HT1080 (cell line): ENCODE results near the gene COMP. TPM values are rescaled to one million over a fixed set of nuclear protein-coding genes. Genes with fewer than 3 reads are reported as not detected.

Source experiments
- DNase-seq: peaks from one replicate; pipeline ENCODE4 v3.0.0-alpha.2; 2015; ENCODE audit warnings: low read depth
- total RNA-seq: library from RNA; depleted of rRNA; stranded (reverse); fragments of >200 nt; shearing (Covaris generic); gene quantifications from 2 replicates; pipeline ENCODE4 v1.2.3, GENCODE V29; 2014

COMP gene
- total RNA-seq, 1 experiment from 2014 or later = not detected

DNA sequence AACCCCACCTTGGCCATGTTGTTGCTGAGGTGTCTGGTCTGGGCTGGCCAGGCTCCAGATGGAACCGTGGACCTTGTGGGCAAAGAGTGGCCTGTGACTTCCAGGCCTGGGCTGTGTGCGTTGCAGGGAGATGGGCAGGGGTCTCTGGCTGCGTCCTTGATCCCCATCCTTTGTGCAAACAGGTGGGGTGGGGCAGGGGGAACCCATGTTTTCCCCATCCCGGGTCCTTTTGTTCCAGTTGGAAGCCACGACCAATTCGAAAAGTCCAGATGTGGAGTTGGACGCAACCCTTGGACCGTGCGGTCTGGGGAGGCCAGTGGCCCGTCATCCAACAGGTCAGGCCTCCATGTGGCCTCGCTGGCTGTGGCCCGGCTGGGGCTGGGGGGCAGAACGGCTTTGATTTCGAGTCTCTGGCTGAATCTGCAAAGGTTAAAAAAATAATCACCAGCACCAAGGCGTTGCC is 13.1 kb upstream of the COMP start:
- DNase-seq = no peak

DNA sequence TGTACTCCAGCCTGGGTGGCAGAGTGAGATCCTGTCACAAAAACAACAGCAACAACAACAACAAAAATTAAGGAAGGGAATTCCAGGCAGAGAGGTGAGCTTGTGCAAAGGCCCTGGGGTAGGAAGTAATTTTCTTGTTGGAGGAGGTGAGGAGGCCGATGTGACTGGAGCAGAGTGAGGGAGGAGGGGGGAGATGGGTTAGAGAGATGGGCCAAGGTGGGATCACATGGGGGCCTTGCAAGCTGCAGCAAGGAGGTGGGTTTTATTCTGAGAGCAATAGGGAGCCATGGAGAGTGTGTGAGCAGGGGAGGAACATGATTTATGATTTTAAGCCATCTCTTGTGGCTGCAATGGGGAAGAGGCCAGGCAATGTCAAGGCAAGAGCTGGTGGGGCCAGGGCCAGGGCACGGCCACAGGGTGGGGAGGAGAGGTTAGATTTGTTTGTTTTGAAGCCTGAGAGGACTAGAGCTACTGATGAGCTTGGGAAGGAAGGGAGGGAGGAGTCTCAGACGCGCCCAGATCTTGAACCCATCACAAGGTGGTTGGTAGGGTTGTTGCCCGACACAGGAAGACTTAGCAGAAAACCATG is 12.5 kb upstream of the COMP start:
- DNase-seq = no peak

DNA sequence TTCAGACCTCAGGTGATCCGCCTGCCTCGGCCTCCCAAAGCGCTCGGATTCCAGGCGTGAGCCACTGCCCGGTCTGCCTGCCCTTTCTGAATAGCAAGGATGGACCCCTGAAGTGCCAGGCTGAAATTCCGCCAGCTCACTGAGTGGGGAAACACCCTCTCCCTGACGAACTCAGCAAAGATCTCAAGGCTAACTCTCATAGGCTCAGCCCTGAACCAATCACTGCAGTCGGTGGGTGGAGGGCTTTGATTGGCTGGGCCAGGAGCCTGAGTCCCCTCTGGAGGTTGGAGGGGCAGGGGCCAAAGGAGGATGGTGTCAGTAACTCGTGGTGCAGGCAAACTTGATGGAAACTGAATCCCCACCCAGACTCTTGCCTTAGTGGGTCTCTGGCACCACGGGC is 11.2 kb upstream of the COMP start:
- DNase-seq = no peak

DNA sequence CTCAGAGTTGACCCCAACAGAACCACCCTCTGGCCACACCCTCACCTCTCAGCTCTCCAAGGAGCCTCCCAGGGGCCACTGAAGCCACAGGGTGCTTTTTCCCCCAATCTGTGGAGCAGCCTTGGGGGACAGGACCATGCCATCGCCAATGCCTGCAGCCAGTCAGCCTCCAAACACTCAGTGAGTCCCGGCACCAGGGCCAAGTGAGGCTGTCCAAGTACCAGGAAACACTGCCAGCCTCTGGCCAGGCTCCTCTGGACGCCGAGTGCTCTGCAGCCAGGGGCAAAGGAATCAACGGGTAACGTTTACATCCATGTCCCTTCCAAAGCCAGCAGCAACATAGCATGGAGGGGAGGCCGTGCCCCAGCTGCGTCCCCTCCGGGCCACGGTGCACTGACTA is 9.5 kb upstream of the COMP start:
- DNase-seq = no peak

DNA sequence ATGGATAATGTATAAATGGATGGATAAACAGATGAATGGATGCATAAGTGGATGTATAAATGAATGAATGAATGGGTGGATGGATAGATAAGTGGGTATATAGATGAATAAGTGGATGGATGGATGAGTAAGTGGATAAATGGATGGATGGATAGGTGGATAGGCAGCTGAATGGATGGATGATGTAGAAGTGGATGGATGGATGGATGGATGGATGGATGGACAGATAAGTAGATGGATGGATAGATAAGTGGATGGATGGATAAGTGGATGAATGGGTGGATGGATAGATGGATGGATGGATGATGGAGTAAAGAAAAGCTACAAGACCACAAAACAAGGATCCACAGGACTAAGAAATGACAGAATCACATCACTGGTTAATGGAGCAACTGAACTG is 9.0 kb upstream of the COMP start:
- DNase-seq = no peak

DNA sequence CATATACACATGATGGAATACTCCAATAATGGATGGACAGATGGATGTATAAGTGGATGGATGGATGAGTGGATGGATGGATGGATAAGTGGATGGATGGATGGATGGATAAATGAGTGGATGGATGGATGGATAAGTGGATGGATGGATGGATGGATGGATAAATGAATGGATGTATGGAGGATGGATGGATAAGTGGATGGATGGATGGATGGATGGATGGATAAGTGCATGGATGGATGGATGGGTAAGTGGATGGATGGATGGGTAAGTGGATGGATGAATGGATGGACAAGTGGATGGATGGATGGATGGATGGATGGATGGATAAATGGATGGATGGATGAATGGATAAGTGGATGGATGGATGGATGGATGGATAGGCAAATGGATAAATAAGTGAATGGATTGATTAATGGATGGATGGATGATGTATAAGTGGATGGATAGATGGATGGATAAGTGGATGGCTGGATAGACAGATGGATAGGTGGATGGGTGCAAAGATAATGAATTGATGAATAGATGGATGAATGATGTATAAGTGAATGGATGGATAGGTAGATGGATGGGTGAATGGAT is 8.4 kb upstream of the COMP start:
- no peak for DNase-seq

DNA sequence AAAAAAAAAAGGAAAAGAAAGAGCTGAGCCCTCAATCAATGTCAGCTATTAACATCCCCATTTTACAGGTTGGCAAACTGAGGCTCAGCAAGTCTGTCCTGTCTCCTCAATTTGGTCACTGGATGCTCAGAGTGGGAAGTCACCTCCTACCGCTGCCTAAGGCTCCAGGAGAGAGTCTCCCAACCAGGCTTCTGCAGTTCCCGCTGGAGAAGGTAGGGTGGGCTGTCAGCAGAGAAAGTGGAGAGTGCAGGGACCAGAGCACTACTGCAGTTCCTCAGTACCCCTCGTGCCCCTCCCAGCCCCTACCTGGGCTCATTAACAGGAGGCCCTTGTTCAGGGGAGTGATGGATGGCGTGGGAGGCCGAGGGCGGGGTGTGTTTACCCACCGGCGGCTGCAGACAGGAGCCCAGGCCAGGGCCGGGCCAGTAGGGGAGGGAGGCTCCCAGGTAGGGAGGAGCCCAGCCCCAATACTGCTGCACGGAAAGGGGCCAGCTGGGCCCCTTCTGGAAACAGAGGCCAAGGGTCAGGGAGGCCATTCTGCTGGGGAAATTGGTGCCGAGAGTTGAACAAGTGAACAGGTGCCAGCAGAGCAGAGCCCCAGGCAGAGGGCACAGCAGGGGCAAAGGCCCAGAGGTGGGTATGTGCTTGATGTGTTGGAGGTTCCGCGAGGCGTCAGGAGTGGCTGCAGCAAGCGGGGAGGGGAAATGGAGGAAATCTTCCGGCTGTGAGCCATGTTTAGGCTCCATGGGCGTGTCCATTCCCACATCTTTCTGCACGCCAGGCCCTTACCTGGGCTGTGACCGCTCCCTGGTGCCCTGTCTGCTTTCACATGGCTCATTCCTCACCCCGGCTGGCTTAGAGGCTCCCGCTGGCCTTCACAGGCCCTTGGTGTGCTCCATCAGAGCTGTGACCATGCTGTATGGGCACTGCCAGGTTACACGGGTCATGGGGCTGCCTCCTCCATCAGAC is 7.6 kb upstream of the COMP start:
- no peak for DNase-seq

DNA sequence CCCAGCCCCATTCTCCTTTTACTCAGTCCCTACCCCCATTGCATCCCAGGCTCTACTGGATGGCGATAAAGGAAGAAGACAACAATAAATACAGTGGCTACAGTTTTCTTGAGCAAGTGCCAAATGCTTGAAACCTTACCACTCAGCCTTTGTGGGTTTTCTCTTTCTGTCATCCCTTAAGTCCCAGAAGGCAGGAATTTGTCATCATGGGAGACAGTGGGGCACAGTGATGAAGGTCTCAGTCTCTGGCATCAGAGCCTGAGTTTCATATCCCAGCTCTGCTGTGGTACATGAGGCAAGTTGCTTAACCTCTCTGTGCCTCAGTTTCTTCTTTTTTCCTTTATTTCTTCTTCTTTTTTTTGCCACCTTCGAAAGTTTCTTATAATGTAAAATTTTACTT is 5.1 kb upstream of the COMP start:
- no peak for DNase-seq

DNA sequence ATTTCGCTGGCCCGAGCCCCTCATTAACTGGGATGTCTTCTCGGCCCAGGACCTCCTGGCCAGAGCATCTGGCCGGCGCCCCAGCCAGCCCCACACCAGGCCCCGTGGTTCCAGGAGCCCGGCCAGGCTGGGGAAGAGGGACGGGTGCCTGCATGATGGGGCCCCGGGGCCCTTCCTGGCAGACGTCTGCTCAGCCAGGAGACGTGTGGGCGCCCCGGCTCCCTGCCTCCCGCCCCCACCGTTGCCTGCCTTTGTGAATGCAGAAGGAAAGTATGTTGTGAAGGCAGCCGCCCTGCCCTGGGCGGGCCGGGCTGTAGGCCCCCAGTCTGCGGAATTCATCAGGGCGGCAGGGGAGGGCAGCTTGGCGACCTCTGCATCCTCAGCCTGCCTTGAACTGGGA is 4.4 kb upstream of the COMP start:
- DNase-seq = no peak

DNA sequence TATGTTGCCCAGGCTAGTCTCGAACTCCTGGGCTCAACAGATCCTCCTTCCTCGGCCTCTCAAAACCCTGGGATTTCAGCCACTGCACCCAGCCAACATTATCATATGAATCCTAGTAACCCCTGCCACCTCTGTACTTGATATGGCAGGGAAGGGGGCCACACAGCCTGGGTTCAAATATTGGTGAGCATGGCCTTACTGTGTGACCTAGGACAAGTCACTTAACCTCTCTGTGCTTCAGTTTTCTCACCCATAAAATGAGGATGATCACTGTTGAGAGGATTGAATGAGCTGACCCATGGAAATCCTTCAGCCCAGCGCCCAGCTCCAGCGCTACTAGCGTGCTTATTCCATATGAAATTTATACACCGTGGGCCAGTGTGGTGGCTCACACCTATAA is 3.6 kb upstream of the COMP start:
- DNase-seq = no peak

DNA sequence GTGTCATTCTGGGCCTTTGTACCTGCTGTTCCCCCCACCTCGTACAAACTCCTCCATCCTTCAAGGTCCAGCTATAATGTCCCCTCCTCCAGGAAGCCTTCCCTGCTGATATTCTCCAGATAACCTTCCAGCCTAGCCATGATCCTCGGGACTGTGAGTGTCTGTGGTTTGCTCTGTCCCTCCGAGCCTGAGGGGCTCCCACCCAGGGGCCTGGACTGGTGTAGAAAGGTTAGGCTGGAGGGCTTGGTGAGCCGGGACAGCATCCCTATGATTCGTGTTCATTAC is 2.9 kb upstream of the COMP start:
- no peak for DNase-seq

DNA sequence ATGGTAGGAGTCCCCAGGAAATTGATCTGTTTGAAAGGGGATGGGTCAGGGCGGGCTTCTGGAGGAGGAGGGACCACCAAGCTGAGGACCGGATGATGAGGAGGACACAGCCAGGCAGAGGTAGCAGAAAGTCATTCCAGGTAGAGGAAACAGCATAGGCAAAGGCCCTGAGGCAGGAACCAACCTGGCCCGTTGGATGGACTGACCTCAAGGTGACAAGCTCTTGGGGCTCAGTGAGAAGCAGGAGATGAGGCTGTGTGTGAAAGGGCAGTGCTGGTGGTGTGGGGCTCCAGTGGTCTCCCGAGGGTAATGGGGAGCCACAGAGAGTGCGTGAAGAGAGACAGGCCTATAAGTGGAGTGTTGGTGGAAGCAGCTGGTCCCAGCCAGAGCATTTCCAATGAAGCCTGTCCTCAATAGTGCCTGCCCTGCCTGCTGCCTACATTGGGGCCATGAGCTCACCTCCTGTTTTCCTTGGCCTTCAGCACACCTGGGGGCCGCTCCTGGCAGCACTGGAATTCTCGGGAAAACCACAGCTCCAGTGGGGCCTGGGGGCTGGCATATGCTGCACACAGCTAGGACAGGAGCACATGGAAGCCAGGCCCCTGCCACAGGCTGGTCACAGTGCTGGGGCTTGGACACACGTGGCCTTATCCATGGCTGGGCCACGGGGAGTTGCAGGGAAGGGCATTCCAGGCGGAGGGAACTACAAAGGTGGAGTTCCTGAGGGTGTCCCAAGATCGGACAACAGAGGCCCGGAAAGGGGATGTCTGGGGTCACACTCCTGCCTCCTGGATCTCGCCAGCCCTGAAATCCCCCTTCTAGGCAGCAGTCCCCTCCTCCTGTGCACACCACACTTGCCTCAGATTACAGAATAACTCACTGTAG is 2.3 kb upstream of the COMP start:
- DNase-seq = no peak

DNA sequence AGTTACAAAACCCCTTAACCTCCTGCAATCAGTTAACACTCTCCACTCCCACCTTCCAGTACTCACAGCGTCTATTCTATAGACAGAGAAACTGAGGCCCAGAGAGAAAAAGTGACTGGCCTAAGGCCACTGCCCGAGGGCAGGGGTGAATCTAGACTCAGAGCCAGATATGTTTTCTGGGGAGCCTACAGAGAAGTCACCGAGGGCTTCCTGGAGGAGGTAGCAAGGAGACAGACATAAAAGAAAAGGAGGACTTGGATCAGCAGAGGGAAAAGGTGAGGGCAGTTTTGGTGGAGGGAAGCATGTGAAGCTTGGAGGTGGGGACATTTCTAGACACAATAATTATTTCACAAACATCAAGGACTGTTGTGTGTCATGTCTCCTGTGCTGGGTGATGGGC is 1.6 kb upstream of the COMP start:
- DNase-seq = no peak

DNA sequence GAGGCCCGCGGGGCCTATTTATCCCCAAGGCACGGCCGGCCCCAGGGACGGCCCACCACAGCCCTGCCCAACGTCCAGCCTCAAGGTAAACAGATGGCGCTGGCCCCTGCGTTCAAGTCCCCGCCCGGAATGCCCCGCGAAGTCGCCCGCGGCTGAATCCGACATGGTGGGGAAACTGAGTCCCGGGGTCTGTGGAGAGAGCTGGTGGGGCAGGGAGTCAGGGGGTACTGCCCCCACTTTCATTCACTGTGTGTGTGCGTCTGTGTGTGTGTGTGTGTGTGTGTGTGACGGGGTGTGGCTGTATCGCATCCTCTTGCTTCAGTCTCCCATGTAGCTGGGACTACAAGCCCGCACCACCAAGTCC is 192 bp upstream of the COMP start:
- DNase-seq = no peak

DNA sequence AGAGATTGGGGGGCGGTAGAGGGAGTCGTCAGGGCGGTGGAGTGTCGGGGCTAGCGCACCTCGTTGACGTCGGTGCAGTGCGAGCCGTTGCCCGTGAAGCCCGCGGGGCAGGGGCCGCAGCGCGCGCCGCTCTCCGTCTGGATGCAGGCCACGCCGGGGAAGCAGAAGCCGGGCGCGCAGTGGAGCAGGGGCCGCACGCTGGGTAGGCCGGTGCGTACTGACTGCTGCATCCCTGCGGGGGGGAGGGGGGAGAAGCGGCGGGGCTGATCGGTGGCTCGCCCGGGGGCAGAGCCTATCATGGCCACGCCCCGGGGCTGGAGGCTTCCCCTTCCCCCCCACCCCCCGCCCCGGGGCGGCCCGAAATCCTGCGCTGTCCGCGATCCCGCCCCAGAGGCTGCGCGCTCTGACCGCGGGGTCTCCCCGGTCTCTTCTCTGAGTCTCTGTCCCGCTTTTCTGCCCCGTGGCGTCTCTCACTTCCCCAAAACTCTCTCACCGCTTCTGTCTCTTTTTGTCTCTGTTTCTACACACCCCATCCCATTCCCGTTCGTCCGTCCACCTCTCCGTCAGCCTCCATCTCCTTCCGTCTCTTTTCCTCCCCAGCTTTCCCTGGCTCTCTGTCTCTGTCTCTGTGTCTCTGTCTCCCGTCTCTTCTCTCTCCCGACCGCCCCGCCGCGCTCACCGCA is 1.1 kb downstream of the COMP start:
- DNase-seq = no peak

DNA sequence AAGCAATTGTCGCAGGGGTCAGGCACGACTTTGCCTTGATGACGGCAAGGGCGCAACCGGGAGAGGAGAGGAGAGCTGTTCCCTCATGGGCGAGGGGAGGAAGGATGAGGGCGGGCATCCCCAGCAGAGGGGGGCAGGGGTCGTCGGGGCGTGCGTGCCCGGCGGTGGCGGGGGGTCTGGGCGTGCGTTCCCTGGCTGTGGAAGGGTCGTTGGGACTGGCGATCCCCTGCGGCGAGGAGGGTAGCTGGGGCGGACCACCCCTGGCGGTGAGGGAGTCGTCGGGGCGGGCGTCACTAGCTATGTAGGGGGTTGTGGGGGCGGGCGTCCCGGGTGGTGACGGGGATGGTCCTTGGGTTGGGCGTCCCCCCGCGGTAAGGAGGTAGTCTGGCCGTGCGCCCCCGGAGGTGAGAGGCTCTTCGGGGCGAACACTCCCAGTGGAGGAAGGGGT is 1.7 kb downstream of the COMP start:
- no peak for DNase-seq

DNA sequence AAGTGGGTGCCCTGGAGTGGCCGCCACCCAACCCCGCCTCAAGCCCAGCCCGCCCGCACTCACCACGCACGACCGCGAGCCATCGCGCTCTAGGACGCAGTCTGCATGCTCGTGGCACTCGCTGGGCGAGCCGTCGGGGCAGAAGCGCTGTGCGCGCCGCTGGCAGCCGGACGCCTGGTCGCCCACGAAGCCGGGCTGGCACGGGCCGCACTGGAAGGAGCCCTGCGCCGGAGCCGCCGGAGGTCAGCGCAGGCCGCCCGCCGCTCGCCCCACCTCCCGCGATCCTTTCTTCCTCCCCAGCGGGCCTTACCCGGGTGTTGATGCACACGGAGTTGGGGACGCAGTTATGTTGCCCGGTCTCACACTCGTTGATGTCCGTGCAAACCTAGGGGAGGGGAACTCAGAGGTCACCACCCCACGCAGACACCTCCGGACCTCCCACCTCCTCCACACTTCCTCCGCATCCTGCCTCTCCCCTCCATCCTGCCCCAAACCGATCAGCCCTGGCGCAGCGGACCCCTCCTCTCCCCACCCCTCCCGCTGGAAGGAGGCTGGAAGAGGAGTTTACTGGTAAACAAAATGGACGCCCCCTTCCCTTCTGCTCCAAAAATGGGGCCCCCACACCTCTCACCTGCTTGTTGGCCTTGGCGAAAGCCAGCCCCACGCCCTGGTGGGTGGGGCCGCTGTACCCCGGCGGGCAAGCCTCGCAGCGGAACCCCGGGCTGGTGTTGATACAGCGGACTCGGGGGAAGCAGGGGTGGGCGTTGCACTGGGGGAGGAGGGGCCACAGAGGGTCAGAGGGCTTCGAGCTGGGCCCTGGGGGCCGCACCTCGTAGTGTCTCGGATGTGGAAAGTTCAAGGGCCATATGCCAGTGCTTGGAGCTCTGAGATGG is 2.3 kb downstream of the COMP start:
- no peak for DNase-seq

DNA sequence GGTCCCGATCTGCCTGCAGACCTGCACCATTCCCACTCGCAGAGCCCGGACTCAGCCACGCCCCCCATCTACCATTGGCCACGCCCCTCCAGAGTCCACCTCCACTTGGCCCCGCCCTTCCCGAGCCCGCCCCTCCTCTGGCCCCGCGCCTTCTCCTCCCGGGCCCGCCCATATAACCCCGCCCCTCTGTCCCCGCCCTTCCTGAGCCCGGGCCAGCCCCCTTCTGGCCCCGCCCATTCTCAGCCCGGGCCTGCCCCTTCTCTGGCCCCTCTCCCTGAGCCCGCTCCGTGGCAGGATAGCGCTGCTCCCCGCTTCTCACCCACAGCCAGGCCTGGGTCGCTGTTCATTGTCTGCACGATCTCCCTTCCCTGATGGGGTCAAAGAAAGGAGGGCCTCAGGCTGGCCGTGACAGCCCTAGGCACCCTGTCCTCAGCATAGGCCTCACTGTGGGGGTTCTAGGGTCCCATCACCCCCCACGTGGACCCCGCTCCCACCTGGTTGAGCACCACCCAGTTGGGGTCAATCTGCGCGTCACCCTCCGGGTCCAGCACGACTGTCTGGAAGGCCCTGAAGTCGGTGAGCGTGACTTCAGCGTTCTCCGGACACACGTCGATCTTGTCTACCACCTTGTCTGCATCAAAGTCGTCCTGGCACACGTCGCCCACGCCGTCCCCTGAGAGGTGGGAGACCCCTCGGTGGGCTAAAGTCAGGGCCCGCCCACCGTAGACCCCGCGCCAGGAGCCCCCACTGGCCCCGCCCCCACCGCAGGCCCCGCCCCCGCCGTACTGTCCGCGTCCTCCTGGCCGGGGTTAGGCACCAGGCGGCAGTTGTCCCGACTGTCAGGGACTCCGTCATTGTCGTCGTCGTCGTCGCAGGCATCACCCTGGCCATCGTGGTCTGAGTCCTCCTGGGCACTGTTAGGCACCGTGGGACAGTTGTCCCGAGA is 5.7 kb downstream of the COMP start:
- DNase-seq = no peak

DNA sequence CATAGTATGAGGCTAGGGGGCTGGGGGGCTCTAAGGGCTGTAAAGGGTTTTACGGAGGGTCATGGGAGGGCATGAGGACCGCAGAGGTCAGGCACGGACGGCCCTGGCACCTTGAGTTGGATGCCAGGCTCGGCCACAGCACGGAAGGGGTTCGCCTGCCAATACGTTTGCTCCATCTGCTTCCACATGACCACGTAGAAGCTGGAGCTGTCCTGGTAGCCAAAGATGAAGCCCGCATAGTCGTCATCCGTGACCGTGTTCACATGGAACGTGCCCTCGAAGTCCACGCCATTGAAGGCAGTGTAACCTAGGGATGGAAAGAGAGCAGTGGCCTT is 6.4 kb downstream of the COMP start:
- no peak for DNase-seq
